Measurements from ENCODE around the gene PSAT1. TPM values are rescaled to one million over a fixed set of nuclear protein-coding genes. Genes with fewer than 3 reads are reported as not detected.
A peak's percentile ranks its signal among the peaks of the same experiment; 100 is the strongest.

Gene PSAT1
- total and polyA plus RNA-seq, 2 of the 13 experiments (the other 11 are each of a cell fraction or from before 2014, with no cell fraction given), result 135 to 229 TPM

DNA sequence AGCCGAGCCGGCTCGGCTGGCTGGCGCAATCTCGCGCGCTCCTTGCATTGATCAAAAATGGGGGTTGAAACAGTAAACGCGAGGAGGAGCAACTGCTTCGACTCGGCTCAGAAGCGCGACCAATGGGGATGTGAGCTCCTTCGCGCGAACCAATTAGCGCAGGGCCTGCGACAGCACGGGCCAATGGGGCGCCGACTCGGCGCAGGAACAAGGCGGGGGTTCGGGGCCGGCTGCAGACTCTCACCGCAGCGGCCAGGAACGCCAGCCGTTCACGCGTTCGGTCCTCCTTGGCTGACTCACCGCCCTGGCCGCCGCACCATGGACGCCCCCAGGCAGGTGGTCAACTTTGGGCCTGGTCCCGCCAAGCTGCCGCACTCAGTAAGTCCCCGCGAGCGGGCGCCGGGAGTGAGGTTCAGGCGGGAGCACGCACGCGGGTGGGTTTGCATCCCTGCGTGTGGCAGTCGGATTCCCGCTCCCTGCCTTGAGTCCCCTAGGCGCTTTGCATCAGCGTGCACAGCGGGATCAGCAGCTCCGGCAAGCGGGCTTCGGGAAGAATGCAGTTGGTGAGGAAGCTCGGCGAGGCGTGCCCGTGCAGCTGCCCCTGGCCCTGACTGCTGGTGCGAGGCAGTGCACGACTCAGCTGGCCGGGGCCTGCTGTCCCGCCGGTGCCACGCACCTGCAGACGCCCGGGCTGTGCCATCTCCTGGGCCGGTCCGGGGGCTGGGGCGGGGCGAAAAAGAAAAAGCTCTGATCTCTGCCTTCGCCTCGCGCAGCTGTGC lies at the start of gene PSAT1 (continued):
- TF ChIP-seq, protein P1, sequence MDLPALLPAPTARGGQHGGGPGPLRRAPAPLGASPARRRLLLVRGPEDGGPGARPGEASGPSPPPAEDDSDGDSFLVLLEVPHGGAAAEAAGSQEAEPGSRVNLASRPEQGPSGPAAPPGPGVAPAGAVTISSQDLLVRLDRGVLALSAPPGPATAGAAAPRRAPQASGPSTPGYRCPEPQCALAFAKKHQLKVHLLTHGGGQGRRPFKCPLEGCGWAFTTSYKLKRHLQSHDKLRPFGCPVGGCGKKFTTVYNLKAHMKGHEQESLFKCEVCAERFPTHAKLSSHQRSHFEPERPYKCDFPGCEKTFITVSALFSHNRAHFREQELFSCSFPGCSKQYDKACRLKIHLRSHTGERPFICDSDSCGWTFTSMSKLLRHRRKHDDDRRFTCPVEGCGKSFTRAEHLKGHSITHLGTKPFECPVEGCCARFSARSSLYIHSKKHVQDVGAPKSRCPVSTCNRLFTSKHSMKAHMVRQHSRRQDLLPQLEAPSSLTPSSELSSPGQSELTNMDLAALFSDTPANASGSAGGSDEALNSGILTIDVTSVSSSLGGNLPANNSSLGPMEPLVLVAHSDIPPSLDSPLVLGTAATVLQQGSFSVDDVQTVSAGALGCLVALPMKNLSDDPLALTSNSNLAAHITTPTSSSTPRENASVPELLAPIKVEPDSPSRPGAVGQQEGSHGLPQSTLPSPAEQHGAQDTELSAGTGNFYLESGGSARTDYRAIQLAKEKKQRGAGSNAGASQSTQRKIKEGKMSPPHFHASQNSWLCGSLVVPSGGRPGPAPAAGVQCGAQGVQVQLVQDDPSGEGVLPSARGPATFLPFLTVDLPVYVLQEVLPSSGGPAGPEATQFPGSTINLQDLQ (CRISPR knock-in tag; IDR thresholded peaks at IDR 0.05), result 0 out of 2 replicates have a peak, but pooled peaks have one; percentile 63
- TF ChIP-seq RFXAP (CRISPR knock-in tag; IDR thresholded peaks at IDR 0.05; ENCODE audit: borderline replicate concordance) (peak; percentile 98), ZNF383 (CRISPR knock-in tag; IDR thresholded peaks at IDR 0.05; ENCODE audit: borderline replicate concordance) (no peak), NFKB2 (CRISPR knock-in tag; IDR thresholded peaks at IDR 0.05; ENCODE audit: borderline replicate concordance) (peak; percentile 90; the same call in 1 of the 2 replicates), ZNF784 (CRISPR knock-in tag; IDR thresholded peaks at IDR 0.05; ENCODE audit: borderline replicate concordance) (no peak), ZNF33B (CRISPR knock-in tag; IDR thresholded peaks at IDR 0.05) (no peak; the same call in none of the 2 replicates), CCAR2 (optimal IDR thresholded peaks at IDR 0.05; ENCODE audit: low read depth, low read length) (no peak), RBFOX2 (IDR thresholded peaks at IDR 0.05; ENCODE audit: low read depth, low read length) (peak; percentile 100), ZNF530 (CRISPR knock-in tag; IDR thresholded peaks at IDR 0.05; ENCODE audit: low read depth) (no peak), TERF1 (CRISPR knock-in tag; IDR thresholded peaks at IDR 0.05) (no peak), U2AF2 (IDR thresholded peaks at IDR 0.05; ENCODE audit: low read depth, low read length) (no peak), FOSL1 (CRISPR knock-in tag; IDR thresholded peaks at IDR 0.05; ENCODE audit: borderline replicate concordance) (peak; percentile 37; the same call in 1 of the 2 replicates), HDAC6 (IDR thresholded peaks at IDR 0.05; ENCODE audit: low read depth, low read length) (no peak), ZNF333 (CRISPR knock-in tag; IDR thresholded peaks at IDR 0.05; ENCODE audit: borderline replicate concordance) (no peak), MAZ (IDR thresholded peaks at IDR 0.05; ENCODE audit: borderline replicate concordance, low read depth, low read length) (peak; percentile 38; the same call in 1 of the 2 replicates), MAZ (CRISPR knock-in tag; IDR thresholded peaks at IDR 0.05; ENCODE audit: low read depth) (no peak; the same call in 1 of the 2 replicates), SP140L (CRISPR knock-in tag; IDR thresholded peaks at IDR 0.05; ENCODE audit: borderline replicate concordance) (0 out of 2 replicates have a peak, but pooled peaks have one; percentile 52), ZNF121 (CRISPR knock-in tag; IDR thresholded peaks at IDR 0.05) (peak; percentile 27; the same call in 1 of the 2 replicates), NFATC3 (CRISPR knock-in tag; IDR thresholded peaks at IDR 0.05) (no peak)
- TF ChIP-seq, protein P2, sequence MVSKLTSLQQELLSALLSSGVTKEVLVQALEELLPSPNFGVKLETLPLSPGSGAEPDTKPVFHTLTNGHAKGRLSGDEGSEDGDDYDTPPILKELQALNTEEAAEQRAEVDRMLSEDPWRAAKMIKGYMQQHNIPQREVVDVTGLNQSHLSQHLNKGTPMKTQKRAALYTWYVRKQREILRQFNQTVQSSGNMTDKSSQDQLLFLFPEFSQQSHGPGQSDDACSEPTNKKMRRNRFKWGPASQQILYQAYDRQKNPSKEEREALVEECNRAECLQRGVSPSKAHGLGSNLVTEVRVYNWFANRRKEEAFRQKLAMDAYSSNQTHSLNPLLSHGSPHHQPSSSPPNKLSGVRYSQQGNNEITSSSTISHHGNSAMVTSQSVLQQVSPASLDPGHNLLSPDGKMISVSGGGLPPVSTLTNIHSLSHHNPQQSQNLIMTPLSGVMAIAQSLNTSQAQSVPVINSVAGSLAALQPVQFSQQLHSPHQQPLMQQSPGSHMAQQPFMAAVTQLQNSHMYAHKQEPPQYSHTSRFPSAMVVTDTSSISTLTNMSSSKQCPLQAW (CRISPR knock-in tag; IDR thresholded peaks at IDR 0.05), result 0 out of 2 replicates have a peak, but pooled peaks have one; percentile 38
- TF ChIP-seq, protein P3, sequence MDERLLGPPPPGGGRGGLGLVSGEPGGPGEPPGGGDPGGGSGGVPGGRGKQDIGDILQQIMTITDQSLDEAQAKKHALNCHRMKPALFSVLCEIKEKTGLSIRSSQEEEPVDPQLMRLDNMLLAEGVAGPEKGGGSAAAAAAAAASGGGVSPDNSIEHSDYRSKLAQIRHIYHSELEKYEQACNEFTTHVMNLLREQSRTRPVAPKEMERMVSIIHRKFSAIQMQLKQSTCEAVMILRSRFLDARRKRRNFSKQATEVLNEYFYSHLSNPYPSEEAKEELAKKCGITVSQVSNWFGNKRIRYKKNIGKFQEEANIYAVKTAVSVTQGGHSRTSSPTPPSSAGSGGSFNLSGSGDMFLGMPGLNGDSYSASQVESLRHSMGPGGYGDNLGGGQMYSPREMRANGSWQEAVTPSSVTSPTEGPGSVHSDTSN (CRISPR knock-in tag; IDR thresholded peaks at IDR 0.05), result no peak

Measured in HepG2 (cell line).